ENCODE data around the gene ACOX1.
A peak's percentile ranks its signal among the peaks of the same experiment; 100 is the strongest.

ACOX1 gene

GRCh38 chr17:75927286-75927922, 51.6 kb downstream of the ACOX1 start:
- no peak for DNase-seq

- DNase-seq: no peak
Observed at GRCh38 chr17:75926456-75926855, 52.5 kb downstream of the ACOX1 start.

- DNase-seq: no peak
Observed at GRCh38 chr17:75925912-75926311, 53.1 kb downstream of the ACOX1 start.

GRCh38 chr17:75925103-75925502, 53.9 kb downstream of the ACOX1 start:
- DNase-seq: no peak

- DNase-seq: no peak
Observed at GRCh38 chr17:75922963-75923874, 55.7 kb downstream of the ACOX1 start.

- DNase-seq: no peak
Observed at GRCh38 chr17:75922173-75922961, 56.6 kb downstream of the ACOX1 start.

- DNase-seq: no peak
Observed at GRCh38 chr17:75921596-75921995, 57.4 kb downstream of the ACOX1 start.

- no peak for DNase-seq
Observed at GRCh38 chr17:75920045-75920560, 58.9 kb downstream of the ACOX1 start.

- DNase-seq: no peak
Observed at GRCh38 chr17:75919611-75920010, 59.4 kb downstream of the ACOX1 start.

- no peak for DNase-seq
Observed at GRCh38 chr17:75917917-75918445, 61.0 kb downstream of the ACOX1 start.

GRCh38 chr17:75917141-75917916, 61.6 kb downstream of the ACOX1 start:
- no peak for DNase-seq

- no peak for DNase-seq
Observed at GRCh38 chr17:75915268-75915667, 63.7 kb downstream of the ACOX1 start.

GRCh38 chr17:75914643-75915267, 64.2 kb downstream of the ACOX1 start:
- DNase-seq: no peak

GRCh38 chr17:75913537-75914210, 65.3 kb downstream of the ACOX1 start:
- no peak for DNase-seq

- no peak for DNase-seq
Observed at GRCh38 chr17:75910699-75911098, 68.3 kb downstream of the ACOX1 start.

- DNase-seq: peak; percentile 8
Observed at GRCh38 chr17:75909812-75910274, 69.1 kb downstream of the ACOX1 start.

- peak; percentile 25 for DNase-seq
Observed at GRCh38 chr17:75909051-75909811, 69.7 kb downstream of the ACOX1 start.

GRCh38 chr17:75908201-75908600, 70.8 kb downstream of the ACOX1 start:
- DNase-seq: no peak

- no peak for DNase-seq
Observed at GRCh38 chr17:75906143-75906884, 72.7 kb downstream of the ACOX1 start.

All from NCI-H748 treated with DMSO at 0.1 percent for 48 hours (cell line).